ENCODE measurements around the gene ADAM10.

Gene ADAM10

DNA sequence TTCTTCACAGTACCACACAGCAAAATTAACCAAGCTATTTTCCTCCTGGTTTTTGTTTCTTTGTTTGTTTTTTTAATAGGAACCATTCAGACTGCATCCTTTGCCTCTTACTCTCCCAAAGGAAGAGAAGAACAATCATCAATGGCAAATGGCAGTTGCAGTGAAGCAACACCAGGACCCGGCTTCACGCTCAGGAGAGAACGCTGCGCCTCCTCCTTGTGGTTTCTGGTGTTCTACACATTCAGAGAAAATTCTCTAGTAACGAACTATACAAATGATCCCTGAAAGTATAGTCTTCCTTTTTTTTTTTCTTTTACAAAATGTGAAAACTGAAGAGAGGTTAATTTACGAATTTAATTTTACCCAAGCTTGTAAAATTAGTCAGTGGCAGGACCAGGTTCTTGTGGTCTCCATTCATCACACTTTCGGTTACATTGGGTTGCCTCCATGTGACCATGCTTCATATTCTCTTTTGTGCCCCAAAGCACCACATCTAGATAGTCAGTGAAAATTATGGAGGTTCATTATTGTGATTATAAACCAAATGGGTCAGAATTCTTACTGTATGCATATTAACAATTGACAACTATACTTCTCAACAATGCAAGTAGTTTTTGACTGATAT, 11.0 kb upstream of the ADAM10 start:
- Histone ChIP-seq H3K36me3 (ENCODE audit: insufficient read depth, low read length) (no peaks in the 10 kb centered on the region), H3K9me2 (replicated peaks; ENCODE audit: low read depth, low read length) (no peaks in the 10 kb centered on the region), H3K9ac (ENCODE audit: low read depth, low read length, poor library complexity, severe bottlenecking) (no peak overlapping the region), H2AFZ (ENCODE audit: low read length) (0 out of 2 replicates have a peak overlapping the region, but pooled peaks have one; percentile 40), H3K27me3 (ENCODE audit: insufficient read depth, low read length, poor library complexity, severe bottlenecking) (peaks cover 3% of the 10 kb centered on the region), H3F3A (ENCODE audit: low read depth) (no peaks in the 10 kb centered on the region), H3K79me2 (ENCODE audit: insufficient read depth, low read length) (no peaks in the 10 kb centered on the region), H3K4me2 (ENCODE audit: low read depth, low read length, poor library complexity, severe bottlenecking) (no peak overlapping the region), H3K9me3 (ENCODE audit: insufficient read depth, low read depth, low read length) (0 out of 2 replicates have a peak, but pooled peaks cover 4% of the 10 kb centered on the region), H3K4me1 (ENCODE audit: insufficient read depth, low read length, poor library complexity, severe bottlenecking) (peaks cover 6% of the 10 kb centered on the region), H3K4me3 (ENCODE audit: low read length, poor library complexity, severe bottlenecking) (no peak overlapping the region), H4K20me1 (ENCODE audit: insufficient read depth, low read length, poor library complexity, severe bottlenecking) (no peaks in the 10 kb centered on the region)
- TF ChIP-seq, protein P1, sequence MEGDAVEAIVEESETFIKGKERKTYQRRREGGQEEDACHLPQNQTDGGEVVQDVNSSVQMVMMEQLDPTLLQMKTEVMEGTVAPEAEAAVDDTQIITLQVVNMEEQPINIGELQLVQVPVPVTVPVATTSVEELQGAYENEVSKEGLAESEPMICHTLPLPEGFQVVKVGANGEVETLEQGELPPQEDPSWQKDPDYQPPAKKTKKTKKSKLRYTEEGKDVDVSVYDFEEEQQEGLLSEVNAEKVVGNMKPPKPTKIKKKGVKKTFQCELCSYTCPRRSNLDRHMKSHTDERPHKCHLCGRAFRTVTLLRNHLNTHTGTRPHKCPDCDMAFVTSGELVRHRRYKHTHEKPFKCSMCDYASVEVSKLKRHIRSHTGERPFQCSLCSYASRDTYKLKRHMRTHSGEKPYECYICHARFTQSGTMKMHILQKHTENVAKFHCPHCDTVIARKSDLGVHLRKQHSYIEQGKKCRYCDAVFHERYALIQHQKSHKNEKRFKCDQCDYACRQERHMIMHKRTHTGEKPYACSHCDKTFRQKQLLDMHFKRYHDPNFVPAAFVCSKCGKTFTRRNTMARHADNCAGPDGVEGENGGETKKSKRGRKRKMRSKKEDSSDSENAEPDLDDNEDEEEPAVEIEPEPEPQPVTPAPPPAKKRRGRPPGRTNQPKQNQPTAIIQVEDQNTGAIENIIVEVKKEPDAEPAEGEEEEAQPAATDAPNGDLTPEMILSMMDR (conservative IDR thresholded peaks at IDR 0.05; ENCODE audit: low read length) = no peak
- no peak for TF ChIP-seq EZH2phosphoT487 (IDR thresholded peaks at IDR 0.05; ENCODE audit: borderline replicate concordance)

DNA sequence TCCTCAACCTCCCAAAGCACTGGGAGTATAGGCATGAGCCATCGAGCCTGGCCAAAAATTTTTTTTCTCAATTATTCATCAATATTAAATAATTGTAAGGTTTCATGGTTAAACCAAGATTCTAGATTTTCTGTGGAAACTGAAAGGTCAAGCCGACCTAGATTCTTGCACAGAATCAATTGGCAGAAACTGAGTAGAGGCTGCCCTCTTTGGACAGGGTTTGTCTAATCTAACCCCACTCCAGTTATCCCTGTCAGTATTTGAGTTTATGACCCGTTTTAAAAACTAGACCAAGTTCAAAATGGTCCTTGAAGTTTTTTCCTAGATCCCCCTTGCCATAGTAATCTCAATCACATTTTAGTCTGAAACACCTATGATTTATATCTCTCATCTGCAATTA, 8.6 kb upstream of the ADAM10 start:
- Histone ChIP-seq H3K4me2 (ENCODE audit: low read depth, low read length, poor library complexity, severe bottlenecking) (no peak overlapping the region), H3K9ac (ENCODE audit: low read depth, low read length, poor library complexity, severe bottlenecking) (no peak overlapping the region), H3K27me3 (ENCODE audit: insufficient read depth, low read length, poor library complexity, severe bottlenecking) (no peaks in the 10 kb centered on the region), H3K4me3 (ENCODE audit: low read length, poor library complexity, severe bottlenecking) (no peak overlapping the region), H3K4me1 (ENCODE audit: insufficient read depth, low read length, poor library complexity, severe bottlenecking) (peaks cover 6% of the 10 kb centered on the region), H2AFZ (ENCODE audit: low read length) (no peak overlapping the region), H3F3A (ENCODE audit: low read depth) (no peaks in the 10 kb centered on the region), H3K9me3 (ENCODE audit: insufficient read depth, low read depth, low read length) (no peaks in the 10 kb centered on the region), H3K36me3 (ENCODE audit: insufficient read depth, low read length) (no peaks in the 10 kb centered on the region), H4K20me1 (ENCODE audit: insufficient read depth, low read length, poor library complexity, severe bottlenecking) (no peaks in the 10 kb centered on the region), H3K79me2 (ENCODE audit: insufficient read depth, low read length) (no peaks in the 10 kb centered on the region), H3K9me2 (replicated peaks; ENCODE audit: low read depth, low read length) (no peaks in the 10 kb centered on the region)
- TF ChIP-seq EZH2phosphoT487 (IDR thresholded peaks at IDR 0.05; ENCODE audit: borderline replicate concordance) = no peak
- TF ChIP-seq, protein P1 (conservative IDR thresholded peaks at IDR 0.05; ENCODE audit: low read length) = peak; percentile 53

DNA sequence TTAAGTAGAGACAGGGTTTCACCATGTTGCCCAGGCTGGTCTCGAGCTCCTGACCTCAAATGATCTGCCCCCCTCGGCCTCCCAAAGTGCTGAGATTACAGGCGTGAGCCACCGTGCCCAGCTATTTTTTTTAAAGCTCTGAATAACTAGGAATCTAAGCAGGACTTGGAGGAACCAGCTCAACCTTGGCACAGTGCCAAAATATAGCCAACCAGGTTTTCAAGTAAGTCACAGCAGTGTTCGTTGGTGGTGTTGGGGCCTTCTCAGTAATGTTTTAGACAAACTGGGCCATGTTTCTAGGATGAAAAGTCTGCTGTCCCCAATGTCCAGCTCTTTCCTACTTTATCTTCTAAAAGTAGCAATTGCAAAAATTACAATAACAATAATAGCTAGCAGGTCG, 6.4 kb upstream of the ADAM10 start:
- no peaks in the 10 kb centered on the region for H3K79me2 ChIP-seq (ENCODE audit: insufficient read depth, low read length)
- H3K36me3 ChIP-seq (ENCODE audit: insufficient read depth, low read length) = no peaks in the 10 kb centered on the region
- no peaks in the 10 kb centered on the region for H3K9me3 ChIP-seq (ENCODE audit: insufficient read depth, low read depth, low read length)
- no peak overlapping the region for H3K9ac ChIP-seq (ENCODE audit: low read depth, low read length, poor library complexity, severe bottlenecking)
- no peaks in the 10 kb centered on the region for H3F3A ChIP-seq (ENCODE audit: low read depth)
- H4K20me1 ChIP-seq (ENCODE audit: insufficient read depth, low read length, poor library complexity, severe bottlenecking) = no peaks in the 10 kb centered on the region
- no peak overlapping the region for H3K4me3 ChIP-seq (ENCODE audit: low read length, poor library complexity, severe bottlenecking)
- H3K27me3 ChIP-seq (ENCODE audit: insufficient read depth, low read length, poor library complexity, severe bottlenecking) = no peaks in the 10 kb centered on the region
- no peak overlapping the region for H3K4me2 ChIP-seq (ENCODE audit: low read depth, low read length, poor library complexity, severe bottlenecking)
- H2AFZ ChIP-seq (ENCODE audit: low read length) = no peak overlapping the region
- H3K9me2 ChIP-seq (replicated peaks; ENCODE audit: low read depth, low read length) = no peaks in the 10 kb centered on the region
- no peak for TF ChIP-seq EZH2phosphoT487 (IDR thresholded peaks at IDR 0.05; ENCODE audit: borderline replicate concordance)
- TF ChIP-seq, protein P1 (conservative IDR thresholded peaks at IDR 0.05; ENCODE audit: low read length) = no peak
- H3K4me1 ChIP-seq (ENCODE audit: insufficient read depth, low read length, poor library complexity, severe bottlenecking) = peaks cover 6% of the 10 kb centered on the region

Data from Loucy (cell line).